Left forelimb (tissue), 1 donor: Measurements from ENCODE around the gene GLT8D2.
A peak's percentile ranks its signal among the peaks of the same experiment; 100 is the strongest.

Source experiments
- DNase-seq: peaks from one replicate; pipeline ENCODE4 v3.0.0-alpha.2; 2018; ENCODE audit warnings: low spot score

Gene GLT8D2, protein sequence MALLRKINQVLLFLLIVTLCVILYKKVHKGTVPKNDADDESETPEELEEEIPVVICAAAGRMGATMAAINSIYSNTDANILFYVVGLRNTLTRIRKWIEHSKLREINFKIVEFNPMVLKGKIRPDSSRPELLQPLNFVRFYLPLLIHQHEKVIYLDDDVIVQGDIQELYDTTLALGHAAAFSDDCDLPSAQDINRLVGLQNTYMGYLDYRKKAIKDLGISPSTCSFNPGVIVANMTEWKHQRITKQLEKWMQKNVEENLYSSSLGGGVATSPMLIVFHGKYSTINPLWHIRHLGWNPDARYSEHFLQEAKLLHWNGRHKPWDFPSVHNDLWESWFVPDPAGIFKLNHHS

DNA sequence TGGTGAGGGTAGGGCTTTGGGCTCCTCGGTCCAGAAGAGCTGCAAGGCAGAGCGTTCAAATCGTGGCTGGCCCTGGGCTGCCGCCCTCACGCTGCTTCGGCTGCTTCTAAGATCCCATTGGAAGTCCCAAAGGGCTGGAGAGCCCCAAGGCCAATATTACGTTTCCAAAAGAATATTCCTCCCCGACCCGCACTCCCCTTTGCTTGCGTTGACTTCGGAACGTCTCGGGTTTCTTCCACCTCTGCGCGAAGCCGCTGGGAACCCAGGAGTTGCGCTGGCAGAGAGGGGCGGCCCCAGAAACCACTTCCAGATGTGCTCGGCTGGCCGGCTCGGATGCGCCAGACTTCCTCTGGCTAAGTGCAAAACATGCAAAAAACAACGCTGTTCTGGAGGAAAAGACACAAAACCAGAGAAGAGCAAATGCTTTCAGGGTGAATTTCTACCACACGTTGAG is at the start of gene GLT8D2:
TSS of gene GLT8D2 (minus strand) at position 285 of the 454 bp plus-strand sequence. CDS start 30,539 bp downstream, outside the sequence.
- DNase-seq: peak; percentile 90

- DNase-seq: no peak
These were observed 48.0 kb upstream of the GLT8D2 start for GRCh38 chr12:104097954-104098353.

GRCh38 chr12:104095289-104095688 is 45.3 kb upstream of the GLT8D2 start:
- DNase-seq: no peak

- DNase-seq: no peak
These were observed 44.3 kb upstream of the GLT8D2 start for GRCh38 chr12:104094284-104094683.

DNA sequence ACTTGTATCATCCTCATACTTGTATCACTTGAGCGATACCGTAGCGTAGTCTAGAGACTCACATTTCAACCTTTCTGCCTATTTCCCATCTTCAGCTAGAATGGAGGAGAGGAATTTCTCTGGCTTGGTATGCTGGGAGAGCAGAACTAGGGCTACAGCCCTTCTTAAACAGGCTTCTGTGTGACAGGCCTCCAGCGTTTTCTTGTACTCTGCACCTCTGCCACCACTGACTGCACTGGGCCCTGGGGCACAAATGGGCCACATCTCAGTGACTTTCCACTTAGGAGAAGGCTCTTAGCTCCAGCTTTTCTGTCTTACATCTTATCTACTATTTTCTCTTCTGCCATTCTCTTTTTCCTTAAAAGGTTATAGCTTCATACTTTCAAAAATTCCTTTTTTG is 41.1 kb upstream of the GLT8D2 start:
- no peak for DNase-seq

DNA sequence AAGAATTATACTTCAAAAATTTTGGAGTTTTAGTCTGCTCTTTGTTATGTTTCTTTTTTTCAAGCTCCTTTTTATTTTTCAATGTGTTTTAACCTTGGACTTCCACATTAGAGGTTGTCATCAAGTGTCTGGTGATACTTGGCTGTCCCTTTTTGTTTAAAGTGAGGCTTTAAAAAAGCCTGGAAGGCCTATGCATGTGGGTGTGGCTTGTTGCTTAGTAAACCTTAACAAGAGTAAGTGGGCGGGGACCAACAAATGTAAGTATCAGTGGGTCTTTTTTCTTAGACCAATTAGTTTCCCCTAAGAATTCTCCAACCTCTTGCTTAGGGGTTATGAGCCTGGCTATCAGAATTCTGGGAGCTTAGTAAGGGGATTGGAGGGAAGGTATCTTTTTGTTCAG is 40.7 kb upstream of the GLT8D2 start:
- no peak for DNase-seq

GRCh38 chr12:104083769-104084475 is 33.9 kb upstream of the GLT8D2 start:
- DNase-seq: no peak

DNA sequence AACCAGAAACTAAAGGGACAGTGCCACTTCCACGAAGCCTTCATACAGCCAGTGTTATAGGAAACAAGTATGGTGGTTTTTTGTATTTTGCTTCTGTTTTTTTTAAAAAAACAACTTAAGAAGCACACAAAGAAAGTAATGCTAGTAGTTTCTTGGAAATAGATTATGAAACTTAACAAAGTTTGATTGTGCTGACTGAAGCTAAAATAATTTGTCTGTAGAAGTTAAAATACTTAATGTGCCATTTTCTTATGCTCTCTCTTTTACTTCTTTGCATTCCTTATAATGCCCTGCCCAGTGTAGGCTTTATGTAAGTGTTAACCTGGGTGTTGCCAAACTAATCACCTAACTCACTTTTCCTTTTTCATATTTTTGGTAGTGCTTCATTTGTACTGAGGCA is 30.8 kb upstream of the GLT8D2 start:
- DNase-seq: no peak

- DNase-seq: no peak
These were observed 29.0 kb upstream of the GLT8D2 start for GRCh38 chr12:104079024-104079423.

- DNase-seq: no peak
These were observed 23.7 kb upstream of the GLT8D2 start for GRCh38 chr12:104073699-104074098.

DNA sequence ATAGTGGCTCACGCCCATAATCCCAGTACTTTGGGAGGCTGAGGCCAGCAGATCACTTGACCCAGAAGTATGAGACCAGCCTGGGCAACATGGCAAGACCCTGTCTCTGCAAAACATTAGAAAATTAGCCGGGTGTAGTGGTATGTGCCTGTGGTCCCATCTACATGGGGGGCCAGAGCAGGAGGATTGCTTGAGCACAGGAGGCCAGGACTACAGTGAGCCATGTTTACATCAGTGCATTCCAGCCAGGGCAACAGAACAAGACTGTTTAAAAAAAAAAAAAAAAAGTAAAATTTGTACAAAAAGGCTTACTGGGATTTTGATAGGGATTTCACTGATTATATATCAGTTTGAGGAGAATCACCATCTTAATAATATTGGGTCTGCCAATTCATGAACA is 22.1 kb upstream of the GLT8D2 start:
- DNase-seq: no peak

- DNase-seq: no peak
These were observed 14.9 kb upstream of the GLT8D2 start for GRCh38 chr12:104064842-104065427.

DNA sequence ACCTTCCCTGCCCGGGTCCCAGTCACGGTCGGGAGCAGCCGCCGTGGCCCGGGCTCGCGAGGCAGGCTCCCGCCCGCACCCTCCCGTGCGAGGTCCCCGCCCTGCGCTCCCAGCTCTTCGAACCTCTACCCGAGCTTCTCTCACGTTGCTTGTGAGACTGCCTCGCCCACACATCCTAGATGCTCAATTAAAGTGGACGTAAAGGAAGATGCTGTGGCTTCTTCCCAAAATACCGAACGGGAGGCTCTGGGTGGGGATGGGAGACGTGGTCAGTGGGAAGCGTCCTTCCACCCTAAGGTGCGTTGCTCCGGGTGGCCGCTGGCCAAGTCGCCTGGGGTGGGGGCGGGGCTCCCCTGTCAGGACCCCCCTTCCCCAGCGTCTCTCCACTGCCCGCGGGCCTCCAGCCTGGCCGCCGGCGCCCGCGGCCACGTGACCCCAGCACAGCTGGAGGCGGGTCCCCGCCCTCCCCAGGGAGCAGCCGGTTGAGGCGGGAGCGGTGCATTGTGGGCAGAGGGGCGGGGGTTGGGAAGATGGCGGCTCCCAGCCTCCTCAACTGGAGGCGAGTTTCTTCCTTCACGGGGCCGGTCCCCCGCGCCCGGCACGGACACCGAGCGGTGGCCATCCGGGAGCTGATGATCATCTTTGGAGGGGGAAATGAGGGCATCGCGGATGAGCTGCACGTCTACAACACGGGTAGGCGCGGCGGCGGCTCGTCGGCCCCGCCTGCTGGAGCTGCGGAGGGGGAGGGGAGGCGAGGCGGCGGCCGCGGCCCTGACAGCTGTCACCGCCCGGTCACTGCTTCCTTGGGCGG is 14.2 kb upstream of the GLT8D2 start, which contains the start of gene HCFC2:
TSS of gene HCFC2 (plus strand) at position 501 of the 811 bp plus-strand sequence. CDS start at position 531, 30 bp downstream.
- peak; percentile 95 for DNase-seq

DNA sequence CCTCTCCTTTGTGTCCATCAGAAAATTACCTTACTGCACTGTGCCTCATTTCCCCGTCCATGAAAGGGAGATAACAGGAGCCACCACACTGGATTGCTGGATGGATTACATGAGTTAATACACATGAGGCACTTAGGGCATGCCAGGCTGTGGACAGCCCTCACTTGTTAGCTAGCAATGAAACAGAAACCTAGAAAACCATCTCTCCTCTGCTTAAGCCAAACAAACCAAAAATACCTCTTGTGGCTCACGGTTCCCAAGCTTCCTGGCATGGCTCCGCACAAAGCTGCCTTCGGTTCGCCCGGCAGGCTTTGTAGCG is 13.7 kb upstream of the GLT8D2 start:
- no peak for DNase-seq

GRCh38 chr12:104060791-104061190 is 10.8 kb upstream of the GLT8D2 start:
- no peak for DNase-seq

DNA sequence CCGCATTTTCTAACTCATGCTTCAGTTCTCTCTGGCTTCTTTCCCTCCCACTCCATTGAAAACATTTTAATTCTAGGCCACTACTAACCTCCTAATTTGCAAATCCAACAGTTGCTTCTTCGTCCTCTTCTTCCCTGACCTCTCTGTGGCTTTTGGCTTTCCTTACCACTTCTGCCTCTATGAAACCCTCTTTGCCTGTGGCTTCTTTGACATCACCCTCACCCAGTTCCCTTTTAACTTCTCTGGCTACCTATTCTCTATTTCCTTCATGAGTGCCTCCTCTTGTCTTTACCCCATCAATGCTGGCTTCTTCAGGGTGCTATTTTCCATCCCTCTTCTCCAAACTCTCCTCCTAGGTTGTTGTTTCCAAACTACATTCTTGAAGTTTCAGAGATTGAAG is 10.0 kb upstream of the GLT8D2 start:
- no peak for DNase-seq

DNA sequence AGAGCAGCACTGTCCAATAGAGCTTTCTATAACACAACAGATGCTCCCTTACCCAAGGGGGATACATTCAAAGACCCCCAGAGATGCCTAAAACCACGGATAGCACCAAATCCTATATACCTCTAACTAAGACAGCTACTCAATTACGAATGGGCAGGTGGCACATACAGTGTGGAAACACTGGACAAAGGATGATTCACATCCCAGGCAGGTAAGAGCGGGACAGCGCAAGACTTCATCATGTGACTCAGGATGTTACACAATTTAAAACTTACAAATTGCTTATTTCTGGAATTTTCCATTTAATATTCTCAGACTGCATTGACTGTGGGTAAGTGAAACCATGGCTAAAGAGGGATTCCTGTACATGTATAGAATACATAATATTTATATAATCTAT is 8.8 kb upstream of the GLT8D2 start:
- no peak for DNase-seq

DNA sequence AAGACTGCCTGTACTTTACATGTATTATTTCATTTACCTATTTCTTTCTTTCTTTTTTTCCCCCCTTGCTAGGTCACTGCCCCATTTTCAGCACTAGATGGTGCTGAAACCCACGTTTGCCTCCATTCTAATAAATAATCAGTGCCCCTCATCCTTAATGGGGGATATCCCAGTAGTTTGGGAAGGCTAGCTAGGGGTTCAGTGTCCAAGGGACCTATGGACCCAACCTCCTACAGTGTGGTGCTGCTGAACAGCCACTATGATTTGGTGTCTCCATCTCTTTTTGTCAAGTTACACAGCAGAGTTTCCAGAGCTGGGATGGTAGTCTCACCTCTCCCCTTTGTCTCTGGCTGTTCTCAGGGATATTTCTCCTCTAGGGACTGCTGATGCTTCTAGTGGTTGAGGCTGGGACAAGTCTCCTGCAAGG is 7.8 kb upstream of the GLT8D2 start:
- no peak for DNase-seq

DNA sequence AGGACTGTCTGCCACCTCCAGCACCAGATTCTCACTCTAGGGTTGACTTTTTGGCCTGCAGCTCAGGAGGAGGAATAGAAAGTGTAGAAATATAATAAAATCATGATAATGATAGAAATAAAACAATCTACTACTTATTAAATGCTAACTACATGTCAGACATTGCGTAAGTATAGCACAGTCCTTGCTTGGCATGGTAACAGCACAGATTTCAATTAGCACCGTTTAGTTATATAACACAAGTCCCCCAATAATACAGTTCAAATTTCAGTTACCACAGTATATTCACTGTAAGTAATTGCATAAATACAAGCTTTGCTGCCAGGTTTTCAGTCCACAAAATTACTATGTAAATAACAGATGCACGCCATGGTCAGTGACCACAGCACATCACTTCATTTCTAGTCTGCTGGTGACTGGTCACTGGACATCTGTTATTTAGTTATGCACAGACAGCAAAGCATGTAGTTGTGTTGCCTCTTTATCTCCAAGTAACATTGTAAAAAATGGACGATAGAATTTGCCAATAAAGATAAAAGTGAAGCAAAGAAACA is 6.5 kb upstream of the GLT8D2 start:
- DNase-seq: no peak

DNA sequence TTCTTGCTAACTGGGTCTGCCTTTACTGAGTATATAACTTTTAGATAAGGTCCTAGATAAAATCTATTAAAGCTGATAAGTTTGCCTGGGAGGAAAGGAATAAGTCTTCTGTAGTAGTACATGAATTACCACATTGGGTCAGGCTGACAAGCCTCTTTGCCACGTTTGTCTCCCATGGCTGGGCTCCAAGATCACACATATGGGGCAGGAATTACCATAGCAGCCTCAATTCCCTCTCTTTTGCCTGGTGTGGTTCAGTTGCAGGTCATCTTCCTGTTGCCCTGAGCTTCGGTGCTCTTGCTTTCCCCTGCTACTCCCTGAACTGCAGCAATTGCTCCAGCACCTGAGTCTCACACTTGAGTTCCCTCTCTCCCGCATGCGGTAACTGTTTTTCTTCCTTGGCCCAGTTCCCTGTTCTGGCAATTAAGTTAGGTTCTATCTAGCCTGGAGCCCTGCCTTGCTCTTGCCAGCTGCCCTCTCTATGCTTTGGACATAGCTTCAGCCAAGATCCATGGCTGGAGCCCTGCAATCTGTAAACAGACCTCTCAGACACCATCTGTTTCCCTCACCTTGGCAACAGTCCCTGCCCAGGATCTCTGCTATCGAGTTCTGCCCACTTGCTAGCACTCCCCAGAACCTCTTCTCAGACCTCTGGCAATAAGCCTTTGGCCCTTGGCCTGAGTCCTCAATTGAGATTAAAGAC is 5.8 kb upstream of the GLT8D2 start:
- no peak for DNase-seq

DNA sequence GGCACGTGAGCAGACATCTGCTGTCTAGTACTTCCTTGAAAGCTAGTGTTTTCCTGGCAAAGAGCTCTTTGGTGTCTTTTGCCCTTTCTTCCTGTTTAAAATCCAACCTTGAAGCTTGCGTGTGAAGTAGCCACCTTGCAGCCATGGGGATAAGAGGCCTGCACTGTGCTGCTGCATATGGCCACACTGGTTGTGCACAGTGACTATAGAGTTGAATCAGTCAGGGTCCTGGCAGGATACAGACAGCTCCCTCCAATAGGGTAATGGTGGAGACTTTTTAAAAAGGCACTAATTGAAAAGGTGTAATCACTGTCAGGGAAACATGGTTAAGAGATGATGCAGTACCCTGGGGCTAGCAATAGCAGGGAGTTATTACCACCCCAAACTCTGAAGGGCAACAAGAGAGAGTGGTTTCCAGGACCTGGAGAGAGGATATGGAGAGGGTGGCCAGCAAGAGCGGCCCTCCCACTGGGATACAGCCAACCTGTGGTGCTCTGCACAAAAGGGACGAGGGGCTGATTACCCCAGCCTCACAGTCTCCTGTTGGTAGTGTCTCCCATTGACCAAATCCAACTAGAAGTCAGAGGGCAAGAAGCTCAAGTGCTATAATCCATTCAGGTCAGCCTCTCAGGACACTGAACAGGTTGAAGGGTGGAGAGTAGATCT is 4.8 kb upstream of the GLT8D2 start:
- DNase-seq: no peak
